ENCODE results near the gene ABCC11. TPM values are rescaled to one million over a fixed set of nuclear protein-coding genes. Genes with fewer than 3 reads are reported as not detected.

ABCC11 gene
- total RNA-seq, 4 donors from 2014 or later = 0.09 to 0.57 (median 0.19) TPM; not detected in 1

GRCh38 chr16:48236286-48236685 is 11.1 kb downstream of the ABCC11 start:
- H3K4me3 ChIP-seq = no peak overlapping the region
- intact Hi-C loops (cut with DNase I) = no loop called here
- no peak overlapping the region for H3K27ac ChIP-seq
- TF ChIP-seq CTCF (IDR thresholded peaks at IDR 0.05) (no peak), POLR2A (IDR thresholded peaks at IDR 0.05) (no peak)
- no peaks in the 10 kb centered on the region for H3K36me3 ChIP-seq
- 84 to 100% methylated on average over 1 of the region's 1 CpG for WGBS, 2 donors
- no peaks in the 10 kb centered on the region for H3K27me3 ChIP-seq
- no peaks in the 10 kb centered on the region for H3K9me3 ChIP-seq
- H3K4me1 ChIP-seq = no peaks in the 10 kb centered on the region
- no peak for DNase-seq

GRCh38 chr16:48235556-48236136 is 11.7 kb downstream of the ABCC11 start:
- no peaks in the 10 kb centered on the region for H3K9me3 ChIP-seq
- H3K4me3 ChIP-seq = no peak overlapping the region
- no peak overlapping the region for H3K27ac ChIP-seq
- intact Hi-C loops (cut with DNase I) = no loop called here
- 55 to 70% methylated on average over 4 to 6 of the region's 6 CpGs for WGBS, 2 donors
- H3K36me3 ChIP-seq = no peaks in the 10 kb centered on the region
- no peak for DNase-seq
- no peaks in the 10 kb centered on the region for H3K4me1 ChIP-seq
- TF ChIP-seq POLR2A (IDR thresholded peaks at IDR 0.05) = no peak
- H3K27me3 ChIP-seq = no peaks in the 10 kb centered on the region

DNA sequence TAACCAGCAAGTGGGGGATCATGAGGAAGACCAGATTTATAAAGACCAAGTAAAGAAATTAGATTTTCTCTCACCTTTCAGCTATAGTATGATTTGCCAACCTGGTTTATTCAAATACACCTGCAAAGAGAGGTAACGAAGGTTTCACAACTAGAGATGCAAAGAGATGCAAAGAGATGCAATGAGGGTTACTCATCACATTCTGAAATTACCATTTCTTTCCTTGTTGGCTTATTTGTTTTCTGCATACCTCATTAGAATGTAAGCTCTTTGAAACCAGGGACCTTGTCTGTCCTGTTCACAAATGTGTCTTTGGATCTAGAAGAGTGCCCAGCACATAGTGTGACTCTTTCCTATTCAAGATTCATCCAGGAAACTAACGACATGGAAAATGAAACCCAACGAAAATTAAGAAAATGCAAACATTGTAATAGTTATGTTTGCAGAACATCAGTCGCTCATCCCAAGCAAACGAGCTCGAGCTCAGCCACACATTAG is 12.2 kb downstream of the ABCC11 start:
- Histone ChIP-seq H3K27me3 (no peaks in the 10 kb centered on the region), H3K9me3 (no peaks in the 10 kb centered on the region), H3K27ac (no peak overlapping the region), H3K4me3 (no peak overlapping the region), H3K4me1 (no peaks in the 10 kb centered on the region), H3K36me3 (no peaks in the 10 kb centered on the region)
- no peak for DNase-seq
- 64 to 73% methylated on average over 6 of the region's 6 CpGs for WGBS, 2 donors
- TF ChIP-seq POLR2A (IDR thresholded peaks at IDR 0.05) (no peak), CTCF (IDR thresholded peaks at IDR 0.05) (no peak)
- intact Hi-C loops (cut with DNase I) = no loop called here

GRCh38 chr16:48234630-48235029 is 12.7 kb downstream of the ABCC11 start:
- intact Hi-C loops (cut with DNase I) = no loop called here
- Histone ChIP-seq H3K4me3 (no peak overlapping the region), H3K9me3 (no peaks in the 10 kb centered on the region), H3K36me3 (no peaks in the 10 kb centered on the region), H3K27me3 (no peaks in the 10 kb centered on the region), H3K4me1 (no peaks in the 10 kb centered on the region), H3K27ac (no peak overlapping the region)
- TF ChIP-seq POLR2A (IDR thresholded peaks at IDR 0.05) (no peak), CTCF (IDR thresholded peaks at IDR 0.05) (no peak)
- no peak for DNase-seq

GRCh38 chr16:48232493-48233040 is 14.8 kb downstream of the ABCC11 start:
- 100% methylated on average over 2 of the region's 2 CpGs for WGBS, 2 donors
- TF ChIP-seq POLR2A (IDR thresholded peaks at IDR 0.05) (no peak), CTCF (IDR thresholded peaks at IDR 0.05) (no peak)

More at GRCh38 chr16:48232493-48233040, 14.8 kb downstream of the ABCC11 start:
- Histone ChIP-seq H3K4me1 (no peaks in the 10 kb centered on the region), H3K36me3 (no peaks in the 10 kb centered on the region), H3K27me3 (no peaks in the 10 kb centered on the region), H3K27ac (no peak overlapping the region), H3K9me3 (no peaks in the 10 kb centered on the region), H3K4me3 (no peak overlapping the region)
- intact Hi-C loops (cut with DNase I) = no loop called here
- DNase-seq = no peak
